Keratinocyte (primary cell): ENCODE data around the gene LRRC70. TPM values are rescaled to one million over a fixed set of nuclear protein-coding genes. Genes with fewer than 3 reads are reported as not detected.

Experiments used
- DNase-seq: peaks from one replicate; pipeline ENCODE4 v3.0.0-alpha.2; 2011; ENCODE audit warnings: low read depth, missing footprints, low spot score
- FAIRE-seq: peaks from 2 replicates; lab custom pipeline; 2011; peaks lifted over from hg19 to GRCh38; lab: Jason Lieb, UNC
- H2AFZ ChIP-seq: 2 replicates; pipeline ENCODE4 v1.6.0; 2012; ENCODE audit warnings: low read length, control low read depth, inconsistent platforms; ENCODE audit not compliant: control insufficient read depth
- H3K27ac ChIP-seq: 2 replicates; pipeline ENCODE4 v1.5.1; 2011; ENCODE audit warnings: low read length; ENCODE audit not compliant: control insufficient read depth, insufficient read depth
- H3K27me3 ChIP-seq: 3 replicates; pipeline ENCODE4 v1.6.0; 2011; ENCODE audit warnings: low read length; ENCODE audit not compliant: control insufficient read depth, insufficient read depth; ENCODE audit errors: extremely low read depth
- H3K36me3 ChIP-seq, 2 experiments: 2 replicates in 1 of 2; 3 replicates in 1 of 2; pipeline ENCODE4 v1.5.1; 2011; ENCODE audit warnings: low read length in 2 of 2, mild to moderate bottlenecking in 1 of 2; ENCODE audit not compliant: control insufficient read depth in 2 of 2, insufficient read depth in 2 of 2; ENCODE audit errors: extremely low read depth in 1 of 2
- H3K4me1 ChIP-seq: 3 replicates; pipeline ENCODE4 v1.5.1; 2011; ENCODE audit warnings: low read length; ENCODE audit not compliant: control insufficient read depth, insufficient read depth; ENCODE audit errors: extremely low read depth
- H3K4me2 ChIP-seq: 3 replicates; pipeline ENCODE4 v1.6.0; 2011; ENCODE audit warnings: low read depth, low read length; ENCODE audit not compliant: control insufficient read depth, insufficient read depth; ENCODE audit errors: extremely low read depth
- H3K4me3 ChIP-seq, 3 experiments: fragments of 200-600 bp in 1 of 3; sonication (generic) in 1 of 3; 2 replicates in 2 of 3; 3 replicates in 1 of 3; pipeline ENCODE4 v1.5.1; 2011 to 2016; ENCODE audit warnings: low read length in 3 of 3, mild to moderate bottlenecking in 3 of 3, control low read depth in 2 of 3, inconsistent platforms in 1 of 3, low read depth in 1 of 3, mixed read lengths in 1 of 3, mixed run types in 1 of 3, moderate library complexity in 1 of 3; ENCODE audit not compliant: control insufficient read depth in 2 of 3, insufficient read depth in 2 of 3; ENCODE audit errors: extremely low read depth in 1 of 3
- H3K79me2 ChIP-seq: 2 replicates; pipeline ENCODE4 v1.6.0; 2012; ENCODE audit warnings: low read length; ENCODE audit not compliant: control insufficient read depth, insufficient read depth
- H3K9ac ChIP-seq: 3 replicates; pipeline ENCODE4 v1.6.0; 2011; ENCODE audit warnings: low read length; ENCODE audit not compliant: control insufficient read depth, insufficient read depth; ENCODE audit errors: extremely low read depth
- H3K9me1 ChIP-seq: 3 replicates; pipeline ENCODE4 v1.6.0; 2011; ENCODE audit warnings: low read length; ENCODE audit not compliant: control insufficient read depth, insufficient read depth; ENCODE audit errors: extremely low read depth
- H3K9me3 ChIP-seq: 2 replicates; pipeline ENCODE4 v1.5.1; 2012; ENCODE audit warnings: low read depth, low read length; ENCODE audit not compliant: control insufficient read depth
- H4K20me1 ChIP-seq: 3 replicates; pipeline ENCODE4 v1.6.0; 2011; ENCODE audit warnings: low read length; ENCODE audit not compliant: control insufficient read depth, insufficient read depth; ENCODE audit errors: extremely low read depth
- EZH2 ChIP-seq: IDR thresholded peaks from one replicate; pipeline ENCODE4 v1.6.1; 2012; ENCODE audit warnings: inconsistent platforms, mild to moderate bottlenecking, low read length, moderate library complexity
- dilution Hi-C: fragments of 300-500 bp; cut with MboI; formaldehyde crosslinking; loops from one replicate; pipeline ENCODE4 v1.7.0; 2020; ENCODE audit warnings: low sequenced_read_pairs; ENCODE audit not compliant: extremely low pct_ligation_motif_present
- polyA plus RNA-seq, 5 experiments: library from polyadenylated mRNA; depleted of rRNA in 3 of 5; stranded (reverse) in 3 of 5; stranded (forward) in 1 of 5; unstranded in 1 of 5; fragments of >200 nt; gene quantifications; 1 replicate in 1 of 5; 2 replicates in 3 of 5; 3 replicates in 1 of 5; pipeline versions ENCODE4 v1.2.1 to v1.2.3, GENCODE V29; 2011 to 2012; ENCODE audit warnings: missing spikeins in 2 of 5, low read depth in 1 of 5, low replicate concordance in 1 of 5
- TF ChIP-seq, protein P1 (sequence below), 3 experiments: IDR thresholded peaks in 1 of 3; conservative IDR thresholded peaks in 1 of 3; optimal IDR thresholded peaks in 1 of 3; 2 replicates in 2 of 3; 3 replicates in 1 of 3; pipeline versions ENCODE3 to v1.5.1; 2011; ENCODE audit warnings: low read length in 3 of 3, mild to moderate bottlenecking in 3 of 3, moderate library complexity in 2 of 3, control low read depth in 1 of 3, inconsistent platforms in 1 of 3; ENCODE audit not compliant: insufficient read depth in 2 of 3; ENCODE audit errors: extremely low read depth in 1 of 3

Gene LRRC70
- polyA plus RNA-seq, 1 donor (not counting 4 experiments of a cell fraction or from before 2014, with no cell fraction given): 0.34 TPM

DNA sequence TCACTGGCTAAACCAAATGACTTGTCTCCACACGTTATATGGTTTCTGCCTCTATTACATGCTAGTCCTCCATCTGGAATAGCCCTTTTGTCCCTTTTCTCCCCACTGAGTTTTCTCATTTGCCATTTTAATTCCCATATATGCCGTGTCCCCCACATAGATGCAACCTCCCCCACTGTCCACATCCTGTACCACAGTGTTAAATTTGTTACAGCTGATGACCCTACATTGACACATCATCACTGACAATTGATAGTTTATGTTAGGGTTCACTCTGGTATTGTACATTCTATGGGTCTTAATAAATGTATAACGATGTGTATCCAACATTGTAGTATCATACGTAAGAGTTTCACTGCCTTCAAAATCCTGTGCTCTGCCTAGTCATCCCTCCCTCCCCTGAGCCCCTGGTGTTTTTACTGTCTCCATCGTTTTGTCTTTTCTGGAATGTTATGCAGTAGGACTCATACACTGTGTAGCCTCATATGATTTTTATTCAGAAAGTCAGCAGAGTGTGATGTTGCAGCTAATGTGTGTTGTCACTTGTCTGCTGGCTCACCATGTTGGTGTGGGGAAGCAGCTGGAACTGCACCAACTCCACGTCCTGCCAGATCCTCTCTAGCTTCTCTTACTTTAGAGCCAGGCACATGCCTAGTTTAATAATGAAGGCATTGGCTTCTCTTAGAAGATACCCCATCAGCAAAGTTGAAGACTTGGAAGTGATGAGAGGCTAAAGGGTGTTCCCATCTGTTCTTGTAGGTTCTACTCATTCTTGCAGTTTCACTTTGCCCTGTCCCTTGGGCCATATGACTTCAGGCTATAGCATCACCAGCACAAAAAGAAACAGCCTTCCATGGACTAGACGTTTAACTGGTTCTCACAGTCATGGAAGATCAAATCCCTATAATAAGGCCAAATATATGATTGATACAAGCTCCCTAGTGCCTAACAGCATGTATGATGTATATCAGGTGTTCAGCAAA, 30.2 kb downstream of the LRRC70 start:
- H3K9me3 ChIP-seq: no peaks in the 10 kb centered on the region
- no peaks in the 10 kb centered on the region for H3K4me1 ChIP-seq
- H3K27ac ChIP-seq: no peak overlapping the region
- H3K4me3 ChIP-seq: no peak overlapping the region
- FAIRE-seq (no peak), DNase-seq (no peak)
- H3K9me1 ChIP-seq: no peaks in the 10 kb centered on the region
- H3K4me2 ChIP-seq: no peak overlapping the region
- TF ChIP-seq, protein P1, sequence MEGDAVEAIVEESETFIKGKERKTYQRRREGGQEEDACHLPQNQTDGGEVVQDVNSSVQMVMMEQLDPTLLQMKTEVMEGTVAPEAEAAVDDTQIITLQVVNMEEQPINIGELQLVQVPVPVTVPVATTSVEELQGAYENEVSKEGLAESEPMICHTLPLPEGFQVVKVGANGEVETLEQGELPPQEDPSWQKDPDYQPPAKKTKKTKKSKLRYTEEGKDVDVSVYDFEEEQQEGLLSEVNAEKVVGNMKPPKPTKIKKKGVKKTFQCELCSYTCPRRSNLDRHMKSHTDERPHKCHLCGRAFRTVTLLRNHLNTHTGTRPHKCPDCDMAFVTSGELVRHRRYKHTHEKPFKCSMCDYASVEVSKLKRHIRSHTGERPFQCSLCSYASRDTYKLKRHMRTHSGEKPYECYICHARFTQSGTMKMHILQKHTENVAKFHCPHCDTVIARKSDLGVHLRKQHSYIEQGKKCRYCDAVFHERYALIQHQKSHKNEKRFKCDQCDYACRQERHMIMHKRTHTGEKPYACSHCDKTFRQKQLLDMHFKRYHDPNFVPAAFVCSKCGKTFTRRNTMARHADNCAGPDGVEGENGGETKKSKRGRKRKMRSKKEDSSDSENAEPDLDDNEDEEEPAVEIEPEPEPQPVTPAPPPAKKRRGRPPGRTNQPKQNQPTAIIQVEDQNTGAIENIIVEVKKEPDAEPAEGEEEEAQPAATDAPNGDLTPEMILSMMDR (optimal IDR thresholded peaks at IDR 0.05 in 1 of 3, IDR thresholded peaks at IDR 0.05 in 1 of 3, conservative IDR thresholded peaks at IDR 0.05 in 1 of 3; ENCODE audit: extremely low read depth in 1 of 3, insufficient read depth in 2 of 3, low read length in 3 of 3): no peak
- TF ChIP-seq EZH2: no peak
- H3K79me2 ChIP-seq: no peaks in the 10 kb centered on the region
- H3K9ac ChIP-seq: no peak overlapping the region
- dilution Hi-C loops: no loop called here
- no peaks in the 10 kb centered on the region for H4K20me1 ChIP-seq
- no peak overlapping the region for H2AFZ ChIP-seq
- H3K27me3 ChIP-seq: no peaks in the 10 kb centered on the region
- H3K36me3 ChIP-seq: peaks cover 0 to 6% of the 10 kb centered on the region in 2 experiments

DNA sequence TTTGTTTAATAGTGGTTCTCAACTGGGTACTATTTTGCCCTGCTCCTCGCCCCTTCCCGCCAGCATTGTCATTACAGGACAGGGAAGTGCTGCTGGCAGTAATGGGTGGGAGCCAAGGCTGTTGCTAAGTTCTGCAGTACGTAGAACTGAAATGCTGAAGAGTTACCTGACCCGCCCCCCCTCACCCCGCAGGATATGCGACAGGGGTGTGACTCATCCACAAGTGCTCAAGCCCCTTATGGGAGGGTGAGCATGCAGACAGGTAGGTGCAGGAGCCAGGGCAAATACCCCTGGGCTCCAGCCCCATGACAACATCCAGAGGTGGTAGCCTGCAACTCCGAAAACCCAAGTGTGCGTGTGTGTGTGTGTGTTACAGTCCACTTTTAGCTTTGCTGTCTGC, 35.7 kb downstream of the LRRC70 start:
- no peak overlapping the region for H2AFZ ChIP-seq
- H3K4me3 ChIP-seq: no peak overlapping the region
- H3K36me3 ChIP-seq: peaks cover 0 to 4% of the 10 kb centered on the region in 2 experiments
- H3K9me1 ChIP-seq: no peaks in the 10 kb centered on the region
- DNase-seq (no peak), FAIRE-seq (no peak)
- H3K9ac ChIP-seq: no peak overlapping the region
- H3K9me3 ChIP-seq: no peaks in the 10 kb centered on the region
- H3K4me1 ChIP-seq: no peaks in the 10 kb centered on the region
- dilution Hi-C loops: no loop called here
- no peaks in the 10 kb centered on the region for H4K20me1 ChIP-seq
- no peaks in the 10 kb centered on the region for H3K27me3 ChIP-seq
- H3K79me2 ChIP-seq: no peaks in the 10 kb centered on the region
- no peak for TF ChIP-seq EZH2
- TF ChIP-seq, protein P1 (optimal IDR thresholded peaks at IDR 0.05 in 1 of 3, IDR thresholded peaks at IDR 0.05 in 1 of 3, conservative IDR thresholded peaks at IDR 0.05 in 1 of 3; ENCODE audit: extremely low read depth in 1 of 3, insufficient read depth in 2 of 3, low read length in 3 of 3): no peak
- H3K27ac ChIP-seq: no peak overlapping the region
- no peak overlapping the region for H3K4me2 ChIP-seq
